Transverse colon (tissue), 4 donors: ENCODE measurements around the gene SERF2.
"Not testable (repeated sequence)": the region's sequence is repeated elsewhere in the genome, so short reads cannot be mapped to it uniquely, and the experiment has no call there.

Experiments used
- EP300 ChIP-seq: sonication (generic); formaldehyde crosslinking; IDR thresholded peaks from one replicate; pipeline ENCODE4 v1.6.1; 2017; ENCODE audit warnings: antibody characterized with exemption, low read depth
- POLR2A ChIP-seq: fragments of 450-650 bp; IDR thresholded peaks from one replicate; pipeline ENCODE4 v1.6.1; 2016; ENCODE audit warnings: antibody characterized with exemption, mild to moderate bottlenecking, moderate library complexity
- POLR2AphosphoS5 ChIP-seq, 3 donors: sonication (generic); formaldehyde crosslinking; IDR thresholded peaks; one replicate each; pipeline ENCODE4 v1.6.1; 2016; ENCODE audit warnings: antibody characterized with exemption in 3 of 3
- TF ChIP-seq, protein P1 (sequence below), 5 experiments: fragments of 200-600 bp in 3 of 5; fragments of 450-650 bp in 2 of 5; sonication (generic) in 3 of 5; IDR thresholded peaks; 1 replicate in 2 of 5; 2 replicates in 3 of 5; pipeline ENCODE4 v1.5.1; 2016 to 2017; ENCODE audit warnings: antibody characterized with exemption in 5 of 5, inconsistent platforms in 3 of 5, mild to moderate bottlenecking in 2 of 5, moderate library complexity in 1 of 5

DNA sequence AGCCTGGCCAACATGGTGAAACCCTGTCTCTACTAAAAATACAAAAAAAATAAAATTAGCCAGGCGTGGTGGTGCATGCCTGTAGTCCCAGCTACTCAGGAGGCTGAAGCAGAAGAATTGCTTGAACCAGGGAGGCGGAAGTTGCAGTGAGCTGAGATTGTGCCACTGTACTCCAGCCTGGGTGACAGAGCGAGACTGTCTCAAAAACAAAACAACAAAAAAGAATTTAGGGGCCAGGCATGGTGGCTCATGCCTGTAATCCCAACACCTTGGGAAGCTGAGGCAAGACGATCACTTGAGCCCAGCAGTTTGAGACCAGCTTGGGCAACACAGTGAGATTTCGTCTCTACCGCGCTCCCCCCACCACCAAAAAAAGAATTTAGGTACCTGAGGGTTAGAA is 10.6 kb downstream of the SERF2 start:
- not testable (repeated sequence) for TF ChIP-seq POLR2A; EP300; POLR2AphosphoS5 (IDR thresholded peaks at IDR 0.05)
- TF ChIP-seq, protein P1, sequence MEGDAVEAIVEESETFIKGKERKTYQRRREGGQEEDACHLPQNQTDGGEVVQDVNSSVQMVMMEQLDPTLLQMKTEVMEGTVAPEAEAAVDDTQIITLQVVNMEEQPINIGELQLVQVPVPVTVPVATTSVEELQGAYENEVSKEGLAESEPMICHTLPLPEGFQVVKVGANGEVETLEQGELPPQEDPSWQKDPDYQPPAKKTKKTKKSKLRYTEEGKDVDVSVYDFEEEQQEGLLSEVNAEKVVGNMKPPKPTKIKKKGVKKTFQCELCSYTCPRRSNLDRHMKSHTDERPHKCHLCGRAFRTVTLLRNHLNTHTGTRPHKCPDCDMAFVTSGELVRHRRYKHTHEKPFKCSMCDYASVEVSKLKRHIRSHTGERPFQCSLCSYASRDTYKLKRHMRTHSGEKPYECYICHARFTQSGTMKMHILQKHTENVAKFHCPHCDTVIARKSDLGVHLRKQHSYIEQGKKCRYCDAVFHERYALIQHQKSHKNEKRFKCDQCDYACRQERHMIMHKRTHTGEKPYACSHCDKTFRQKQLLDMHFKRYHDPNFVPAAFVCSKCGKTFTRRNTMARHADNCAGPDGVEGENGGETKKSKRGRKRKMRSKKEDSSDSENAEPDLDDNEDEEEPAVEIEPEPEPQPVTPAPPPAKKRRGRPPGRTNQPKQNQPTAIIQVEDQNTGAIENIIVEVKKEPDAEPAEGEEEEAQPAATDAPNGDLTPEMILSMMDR (IDR thresholded peaks at IDR 0.05): not testable (repeated sequence)
